ENCODE results near the gene RBM14.

The RBM14 gene

DNA sequence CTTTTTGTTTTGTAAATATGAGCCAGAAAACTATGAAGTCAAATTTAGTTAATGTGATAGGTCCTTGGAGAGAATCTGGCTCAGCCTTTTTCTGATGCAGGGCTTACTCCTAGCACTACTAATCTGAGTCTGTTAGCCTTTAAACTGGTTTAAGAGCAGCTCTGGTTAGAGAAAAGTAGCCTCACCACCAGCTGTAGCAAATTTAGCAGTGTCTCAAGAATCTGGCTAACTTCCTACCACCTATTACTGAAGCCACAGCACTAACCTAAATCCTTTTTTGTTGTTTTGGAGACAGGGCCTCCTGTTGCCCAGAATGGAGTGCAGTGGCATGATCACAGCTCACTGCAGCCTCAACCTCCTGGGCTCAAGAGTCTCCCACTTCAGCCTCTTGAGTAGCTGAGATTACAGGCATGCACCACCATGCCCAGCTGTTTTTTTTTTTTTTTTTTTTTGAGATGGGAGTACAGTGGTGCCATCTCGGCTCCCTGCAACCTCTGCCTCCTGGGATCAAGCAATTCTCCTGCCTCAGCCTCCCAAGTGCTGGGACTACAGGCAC is 47.4 kb downstream of the RBM14 start:
- in situ Hi-C loops (cut with HindIII; ENCODE audit: low pct_ligation_motif_present, low pct_unique_long_range_greater_than_20kb, low sequenced_read_pairs): no loop called here
- no peak for DNase-seq

GRCh38 chr11:66665369-66665768 is 48.9 kb downstream of the RBM14 start:
- in situ Hi-C loops (cut with HindIII; ENCODE audit: low pct_ligation_motif_present, low pct_unique_long_range_greater_than_20kb, low sequenced_read_pairs): no loop called here
- DNase-seq: no peak

GRCh38 chr11:66670816-66671215 is 54.4 kb downstream of the RBM14 start:
- DNase-seq: no peak
- in situ Hi-C loops (cut with HindIII; ENCODE audit: low pct_ligation_motif_present, low pct_unique_long_range_greater_than_20kb, low sequenced_read_pairs): no loop called here

GRCh38 chr11:66674964-66675602 is 58.7 kb downstream of the RBM14 start:
- DNase-seq: no peak
- in situ Hi-C loops (cut with HindIII; ENCODE audit: low pct_ligation_motif_present, low pct_unique_long_range_greater_than_20kb, low sequenced_read_pairs): loop anchor here (25.0 kb wide), 1 partner anchor 263 kb away; the partner anchor contains the start of gene NPAS4

- DNase-seq: no peak
- in situ Hi-C loops (cut with HindIII; ENCODE audit: low pct_ligation_motif_present, low pct_unique_long_range_greater_than_20kb, low sequenced_read_pairs): loop anchor here (25.0 kb wide), 1 partner anchor 264 kb away; the partner anchor contains the start of gene NPAS4
Observed at GRCh38 chr11:66676282-66676919, 60.0 kb downstream of the RBM14 start.
